Erythroblast (primary cell): ENCODE measurements around the gene GGT6.

ENCODE experiments used
- DNase-seq, 2 experiments: peaks; one replicate each; lab custom pipeline; 2025; lab: John Stamatoyannopoulos, UW
- GATA1 ChIP-seq: IDR thresholded peaks from 2 replicates; pipeline ENCODE4 v1.6.1; 2011; ENCODE audit warnings: low read depth, mild to moderate bottlenecking, control low read depth, low read length, moderate library complexity
- POLR2A ChIP-seq: IDR thresholded peaks from 2 replicates; pipeline ENCODE4 v1.6.1; 2011; ENCODE audit warnings: mild to moderate bottlenecking, low read length

The GGT6 gene

DNA sequence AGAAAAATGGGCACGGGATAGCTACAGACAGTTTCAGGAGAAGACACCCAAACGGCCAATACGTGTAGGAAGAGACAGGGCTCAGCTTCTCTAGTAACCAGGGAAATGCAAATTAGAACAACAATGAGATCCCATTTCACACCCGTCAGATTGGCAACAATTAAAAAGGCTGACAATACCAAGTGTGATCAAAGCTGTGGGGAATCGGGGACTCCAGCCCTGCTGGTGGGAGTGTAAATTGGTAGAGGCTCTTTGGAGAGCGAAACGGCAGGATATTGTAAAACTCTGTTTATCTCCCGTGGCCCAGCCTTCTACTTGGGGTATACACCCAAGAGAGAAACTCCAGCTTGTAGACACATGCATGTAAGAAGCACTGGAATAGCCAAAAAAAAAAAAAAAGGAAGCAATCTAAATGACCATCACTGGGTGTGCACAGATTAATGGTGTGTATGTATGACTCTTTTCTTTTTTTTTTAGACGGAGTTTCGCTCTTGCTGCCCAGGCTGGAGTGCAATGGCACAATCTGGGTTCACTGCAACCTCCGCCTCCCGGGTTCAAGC, 32.7 kb downstream of the GGT6 start:
- TF ChIP-seq POLR2A (no peak), GATA1 (no peak)
- DNase-seq = no peak

DNA sequence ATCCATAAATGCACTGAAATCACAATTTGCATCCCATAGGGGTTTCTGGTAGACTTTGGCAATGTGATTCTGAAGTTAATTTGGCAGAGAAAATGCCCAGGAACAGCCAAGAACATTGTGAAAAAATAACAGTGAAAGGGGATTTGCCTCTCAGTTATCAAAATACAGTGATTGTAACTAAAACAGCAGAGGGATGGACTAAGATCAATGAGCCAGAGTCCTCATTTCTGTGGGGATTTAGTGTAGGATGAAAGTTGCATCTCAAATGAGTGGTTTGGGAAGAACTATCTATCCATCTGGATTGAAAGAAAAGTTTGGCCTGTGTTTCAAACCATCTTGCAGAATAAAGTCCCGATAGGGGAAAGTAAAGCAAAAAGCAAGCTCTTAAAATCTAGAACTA, 33.2 kb downstream of the GGT6 start:
- no peak for DNase-seq
- TF ChIP-seq GATA1 (no peak), POLR2A (no peak)

DNA sequence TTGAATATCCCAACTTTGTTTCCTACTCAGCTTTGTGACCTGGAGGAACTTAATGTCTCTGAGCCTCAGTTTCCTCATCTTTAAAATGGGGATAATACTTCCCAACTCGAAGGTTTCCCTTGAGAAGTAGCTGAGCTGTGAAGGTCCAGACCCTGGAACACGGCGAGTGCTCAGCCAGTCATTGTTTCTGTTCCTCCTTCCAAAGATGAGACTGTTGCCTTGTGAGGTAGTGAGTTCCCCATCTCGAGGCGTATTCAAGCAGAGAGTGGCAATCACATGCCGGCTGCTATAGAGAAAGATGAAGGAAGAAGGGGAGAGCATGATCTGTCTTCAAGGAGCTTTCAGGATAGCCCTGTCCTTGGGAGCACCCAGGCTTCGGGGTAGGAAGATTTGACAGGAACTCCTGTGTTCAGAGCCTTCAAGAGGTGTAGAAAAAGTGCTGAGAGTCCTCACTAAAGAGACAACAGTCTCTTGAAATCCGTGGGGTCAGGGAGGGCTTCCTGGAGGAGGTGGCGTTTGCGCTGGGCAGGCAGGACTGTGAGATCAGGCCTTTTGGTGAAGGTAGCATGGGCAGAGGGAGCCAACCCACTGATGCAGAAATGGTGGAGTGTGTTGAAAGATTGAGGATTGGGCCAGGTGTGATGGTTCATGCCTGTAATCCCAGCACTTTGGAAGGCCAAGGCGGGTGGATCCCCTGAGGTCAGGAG, 34.5 kb downstream of the GGT6 start:
- no peak for TF ChIP-seq POLR2A
- no peak for TF ChIP-seq GATA1

DNA sequence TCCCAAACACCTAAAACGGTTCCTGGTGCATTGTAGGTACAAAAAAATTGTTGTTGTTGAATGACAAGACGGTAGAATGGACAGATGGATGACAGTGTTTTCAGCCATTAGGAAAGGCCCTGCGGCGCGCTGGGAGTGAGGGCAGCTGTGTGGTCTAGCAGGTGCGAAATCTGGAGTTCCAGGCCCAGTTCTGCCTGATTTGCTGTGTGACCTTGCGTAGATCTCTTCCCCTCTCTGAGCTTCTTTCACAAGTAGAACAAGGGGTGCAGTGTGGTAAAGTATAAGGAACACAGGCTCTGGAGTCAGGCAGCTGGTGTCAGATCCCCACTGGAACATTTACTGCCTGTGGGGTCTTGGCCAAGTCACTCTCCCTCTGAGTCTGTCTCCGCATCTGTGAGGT, 36.4 kb downstream of the GGT6 start:
- no peak for DNase-seq
- TF ChIP-seq POLR2A = no peak
- TF ChIP-seq GATA1 = no peak

More for the DNA sequence above, 34.5 kb downstream of the GGT6 start:
- DNase-seq = no peak

GRCh38 chr17:4522661-4523060, 37.7 kb downstream of the GGT6 start:
- no peak for TF ChIP-seq GATA1
- TF ChIP-seq POLR2A = no peak
- no peak for DNase-seq

GRCh38 chr17:4520894-4521600, 39.3 kb downstream of the GGT6 start:
- TF ChIP-seq POLR2A (no peak), GATA1 (no peak)
- no peak for DNase-seq

DNA sequence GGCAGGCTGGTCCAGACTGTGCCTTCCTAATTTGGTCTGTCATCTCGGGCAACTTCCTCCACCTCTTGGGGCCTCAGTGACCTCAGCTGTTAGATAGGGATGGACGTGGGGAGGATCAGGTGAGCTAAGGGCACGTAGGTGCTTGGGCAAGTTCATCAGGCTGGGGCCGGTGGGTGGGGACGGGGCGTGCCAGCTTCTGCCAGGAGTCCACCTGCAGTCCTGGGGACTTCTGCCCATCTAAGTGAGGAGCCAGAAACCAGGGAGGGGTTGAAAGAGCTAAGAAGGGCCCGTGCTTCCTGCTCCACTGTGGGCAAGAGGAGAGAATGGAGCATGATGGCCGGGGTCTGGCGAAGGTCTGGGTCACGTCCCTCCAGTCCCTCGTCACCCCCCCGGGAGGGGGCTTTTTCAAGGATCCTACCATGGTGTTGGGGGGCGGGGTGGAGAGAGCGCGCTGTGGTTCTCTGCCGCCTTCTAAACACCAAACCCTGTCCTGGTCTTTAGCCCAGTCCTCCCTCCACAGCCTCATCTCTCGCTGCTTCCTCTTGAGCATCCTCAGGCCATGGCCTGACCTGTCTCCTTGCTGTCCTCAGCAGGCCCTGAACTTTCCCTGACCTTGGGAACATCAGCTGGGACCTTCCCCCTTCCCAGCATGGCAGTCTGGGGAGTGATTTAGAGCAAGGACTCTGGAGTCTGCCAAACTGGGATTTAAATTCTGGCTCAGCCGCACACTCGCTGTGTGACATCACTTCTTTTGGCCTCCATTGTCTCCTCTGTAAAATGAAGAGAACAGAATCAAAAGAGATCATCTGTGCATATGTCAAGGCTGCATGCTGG, 40.1 kb downstream of the GGT6 start:
- DNase-seq = no peak

GRCh38 chr17:4519361-4519788, 41.0 kb downstream of the GGT6 start:
- TF ChIP-seq GATA1 = no peak
- no peak for TF ChIP-seq POLR2A
- DNase-seq = no peak

More for the DNA sequence above, 40.1 kb downstream of the GGT6 start:
- no peak for TF ChIP-seq GATA1

DNA sequence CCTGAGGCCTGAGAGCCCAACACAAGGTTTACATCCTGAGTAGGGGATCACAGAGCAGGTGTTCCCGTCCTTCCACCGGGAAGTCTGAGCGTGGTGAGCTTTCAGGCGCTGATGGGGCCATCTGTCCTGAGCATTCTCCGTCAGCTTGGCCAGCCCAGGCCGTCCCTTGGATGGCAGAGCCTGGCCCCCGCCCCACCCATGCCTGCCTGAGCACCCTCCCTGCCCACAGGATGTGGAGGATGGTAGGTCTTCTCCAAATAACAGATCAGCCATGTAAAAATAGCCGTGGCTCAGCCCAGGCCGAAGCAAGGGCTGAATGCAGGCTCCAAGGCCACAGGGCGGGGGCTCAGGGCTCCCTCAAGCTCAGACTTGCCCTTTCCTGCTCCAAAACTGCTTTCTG, 41.5 kb downstream of the GGT6 start:
- TF ChIP-seq POLR2A (no peak), GATA1 (no peak)
- DNase-seq = no peak

- DNase-seq = no peak
- no peak for TF ChIP-seq GATA1
- TF ChIP-seq POLR2A = no peak
Observed at GRCh38 chr17:4516735-4517134, 43.6 kb downstream of the GGT6 start.

DNA sequence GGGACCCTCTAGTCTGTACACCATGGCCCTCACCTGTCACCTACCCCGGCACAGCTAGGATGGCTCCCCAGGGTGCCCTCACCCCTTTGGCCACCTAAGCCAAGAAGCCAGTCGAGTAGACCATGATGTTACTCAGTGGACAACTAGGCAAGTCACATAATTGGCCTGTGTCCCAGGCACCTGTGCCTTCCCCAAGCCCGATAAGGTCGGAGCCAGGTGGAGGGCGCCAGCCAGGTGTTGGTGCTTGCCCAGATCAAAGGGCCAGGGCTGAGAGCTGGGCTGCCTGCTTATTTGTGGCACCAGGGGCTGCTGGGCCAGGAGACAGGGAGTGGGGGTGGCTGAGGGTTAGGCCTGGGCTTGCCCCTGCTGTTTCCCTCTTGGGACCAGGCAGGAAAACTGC, 44.9 kb downstream of the GGT6 start:
- no peak for TF ChIP-seq GATA1
- no peak for TF ChIP-seq POLR2A
- no peak for DNase-seq

DNA sequence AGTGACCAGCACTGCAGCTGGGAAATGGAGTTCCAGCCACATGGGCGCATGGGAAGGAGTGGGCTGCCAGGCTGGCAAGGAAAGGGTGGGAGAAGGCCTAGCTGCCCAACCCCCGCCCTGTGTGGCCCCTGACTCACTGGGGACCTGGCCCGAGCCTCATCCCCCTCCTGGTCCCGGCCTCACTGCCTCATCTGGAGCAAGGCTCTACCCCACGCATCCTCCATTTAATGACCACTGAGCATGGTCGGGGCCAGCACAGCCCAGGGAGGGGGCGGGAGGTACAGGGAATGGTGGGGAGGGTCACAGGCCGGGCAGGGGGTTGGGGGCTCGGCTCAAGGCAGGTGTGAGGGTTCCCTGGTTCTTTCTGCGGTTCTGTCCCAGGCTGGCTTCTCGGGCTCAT, 45.6 kb downstream of the GGT6 start:
- TF ChIP-seq POLR2A (no peak), GATA1 (no peak)
- DNase-seq = no peak

DNA sequence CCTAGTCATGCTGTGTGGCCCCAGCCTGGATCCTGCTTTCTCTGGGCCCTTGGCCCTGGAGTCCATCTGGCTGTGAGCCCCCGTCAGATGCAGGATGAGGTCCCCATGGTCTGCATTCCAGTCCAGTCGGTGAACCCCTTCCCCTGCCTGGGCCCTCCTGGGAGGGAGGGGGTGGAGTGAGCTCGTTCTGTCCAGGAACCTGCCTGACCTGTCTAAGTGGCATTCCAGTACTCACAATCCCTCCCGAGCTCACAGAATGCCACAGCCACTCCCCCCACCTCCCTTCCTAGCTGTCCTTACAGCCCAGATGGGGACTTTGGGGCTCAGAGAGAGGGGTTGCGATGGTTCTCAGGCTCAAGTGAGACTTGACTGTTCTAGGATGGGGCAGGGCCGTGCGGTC, 46.2 kb downstream of the GGT6 start:
- no peak for DNase-seq
- no peak for TF ChIP-seq GATA1
- TF ChIP-seq POLR2A = no peak
